SK-N-MC (cell line): ENCODE data around the gene TMEM200B.

Source experiments
- EZH2 ChIP-seq: fragments of 200-600 bp; sonication (generic); IDR thresholded peaks from one replicate; pipeline ENCODE4 v1.6.1; 2017; ENCODE audit warnings: antibody characterized with exemption
- POLR2AphosphoS5 ChIP-seq: IDR thresholded peaks from 2 replicates; pipeline ENCODE4 v1.6.1; 2012; ENCODE audit warnings: mild to moderate bottlenecking, low read depth, low read length, borderline replicate concordance

DNA sequence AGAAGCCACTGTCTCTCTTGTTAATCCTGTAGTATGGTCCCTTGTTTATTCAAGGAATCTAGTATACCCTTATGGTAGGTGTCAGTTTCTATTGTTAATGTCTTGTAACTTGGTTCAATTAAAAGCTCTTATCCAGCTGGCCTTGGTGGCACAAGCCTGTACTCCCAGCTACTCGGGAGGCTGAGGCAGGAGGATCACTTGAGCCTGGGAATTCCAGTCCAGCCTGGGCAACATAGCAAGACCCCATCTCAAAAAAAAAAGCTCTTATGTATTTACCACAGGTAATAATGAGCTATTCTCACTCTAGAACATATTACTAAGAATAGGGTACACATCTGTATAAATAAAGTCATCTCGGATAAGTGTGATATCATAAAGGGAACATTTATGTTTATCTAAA, 46.5 kb downstream of the TMEM200B start:
- TF ChIP-seq EZH2 = no peak
- no peak for TF ChIP-seq POLR2AphosphoS5
